Pancreas (tissue), 10 donors: ENCODE results near the gene SMIM10L1. TPM values are rescaled to one million over a fixed set of nuclear protein-coding genes. Genes with fewer than 3 reads are reported as not detected.

Experiments used
- ATAC-seq, 4 donors: fragments of 200-7000 bp; cut with Tn5 transposase; one replicate each; pipeline versions ENCODE4 v1.8.0 to v1.9.1; 2020; ENCODE audit warnings: mild to moderate bottlenecking in 4 of 4, moderate library complexity in 4 of 4
- DNase-seq, 6 donors: peaks; one replicate each; pipeline ENCODE4 v3.0.0-alpha.2; 2020
- FAIRE-seq: peaks from 2 replicates; lab custom pipeline; 2012; peaks lifted over from hg19 to GRCh38; lab: Jason Lieb, UNC
- H3K27ac ChIP-seq, 4 donors: fragments of 200-600 bp; sonication (generic); 1 replicate in 3 of 4; 2 replicates in 1 of 4; pipeline versions ENCODE4 v1.5.0 to v1.8.0; 2020
- H3K27me3 ChIP-seq, 4 donors: fragments of 200-600 bp; one replicate each; pipeline ENCODE4 v1.8.0; 2021
- H3K36me3 ChIP-seq, 3 donors: fragments of 200-600 bp; sonication (generic) in 1 of 3; one replicate each; pipeline versions ENCODE4 v1.5.0 to v1.8.0; 2020 to 2021
- H3K4me1 ChIP-seq, 3 donors: fragments of 200-600 bp; one replicate each; pipeline ENCODE4 v1.8.0; 2021
- H3K4me3 ChIP-seq, 4 donors: fragments of 200-600 bp; sonication (generic) in 2 of 4; one replicate each; pipeline versions ENCODE4 v1.5.0 to v1.8.0; 2020 to 2021
- H3K9me3 ChIP-seq, 4 donors: fragments of 200-600 bp; one replicate each; pipeline ENCODE4 v1.8.0; 2021
- CTCF ChIP-seq, 4 donors: fragments of 200-600 bp; sonication (generic) in 3 of 4; IDR thresholded peaks; one replicate each; pipeline versions ENCODE4 v1.5.0 to v1.8.0; 2021; ENCODE audit warnings: antibody characterized with exemption in 4 of 4
- WGBS, 2 donors: extraction: QIAGEN DNeasy Blood & Tissue Kit; methylation state at CpG; one replicate each; pipeline ENCODE4 v1.1.7; 2013; 5-methylcytosine and 5-hydroxymethylcytosine counted together
- intact Hi-C, 3 donors: fragments of 100-400 bp; cut with DNase I; formaldehyde crosslinking; loops; one replicate each; pipeline versions ENCODE4 v1.11.1 to v1.14.2; 2022
- polyA plus RNA-seq, 2 donors: library from polyadenylated mRNA; stranded (reverse); fragments of 200-250 nt; gene quantifications; one replicate each; pipeline ENCODE4 v1.2.3, GENCODE V29; 2013
- total RNA-seq, 6 donors: library from RNA; stranded (reverse); fragmentation: NEBNext Ultra II Directional in 4 of 6; extraction: Animal tissue kit (Norgen Biotek cat#: 25700) in 4 of 6; gene quantifications; one replicate each; pipeline versions ENCODE4 v1.2.1 to v1.2.4, GENCODE V29; 2021 to 2023
- donor health status: healthy with polysubstance abuse.
- donor health status: DM: no; HTN: no; CAD: no; lungs with moderate emphysema.
- donor health status: DM: no; HTN: no; CAD: no.
- donor health status: control.
- donor health status: control.
- donor health status: Bipolar disorder and iron deficiency.
- donor health status: DM: yes; HTN: yes; CAD: no.
- donor health status: DM: no; HTN: no; CAD: no.
- donor health status: DM: no; HTN: no; CAD: no.
- donor health status: DM: yes; HTN: yes; CAD: no.

The SMIM10L1 gene
- total and polyA plus RNA-seq, 8 donors: 1.9 to 6.4 (median 3.8) TPM

GRCh38 chr12:11178250-11178649 lies 7.3 kb downstream of the SMIM10L1 start:
- no peak for DNase-seq

GRCh38 chr12:11182529-11182928 lies 11.5 kb downstream of the SMIM10L1 start:
- Histone ChIP-seq H3K27me3 (no peaks in the 10 kb centered on the region), H3K27ac (no peak overlapping the region), H3K4me3 (no peak overlapping the region), H3K9me3 (no peaks in the 10 kb centered on the region), H3K36me3 (no peaks in the 10 kb centered on the region), H3K4me1 (no peaks in the 10 kb centered on the region)
- ATAC-seq: no peak
- no peak for TF ChIP-seq CTCF (IDR thresholded peaks at IDR 0.05)
- no peak for FAIRE-seq
- intact Hi-C loops: no loop called here
- DNase-seq: no peak

More at GRCh38 chr12:11178250-11178649, 7.3 kb downstream of the SMIM10L1 start:
- FAIRE-seq (no peak), ATAC-seq (no peak)
- Histone ChIP-seq H3K27me3 (no peaks in the 10 kb centered on the region), H3K27ac (no peak overlapping the region), H3K36me3 (no peaks in the 10 kb centered on the region), H3K4me1 (no peaks in the 10 kb centered on the region), H3K4me3 (no peak overlapping the region), H3K9me3 (no peaks in the 10 kb centered on the region)
- no peak for TF ChIP-seq CTCF (IDR thresholded peaks at IDR 0.05)
- 97 to 100% methylated on average over 1 of the region's 1 CpG for WGBS, 2 donors
- intact Hi-C loops: no loop called here

GRCh38 chr12:11183011-11183410 lies 12.0 kb downstream of the SMIM10L1 start:
- FAIRE-seq (no peak), ATAC-seq (no peak), DNase-seq (no peak)
- Histone ChIP-seq H3K27me3 (no peaks in the 10 kb centered on the region), H3K27ac (no peak overlapping the region), H3K4me3 (no peak overlapping the region), H3K36me3 (no peaks in the 10 kb centered on the region), H3K9me3 (no peaks in the 10 kb centered on the region), H3K4me1 (no peaks in the 10 kb centered on the region)
- intact Hi-C loops: no loop called here
- no peak for TF ChIP-seq CTCF (IDR thresholded peaks at IDR 0.05)

- Histone ChIP-seq H3K4me3 (no peak within 1 kb of the TSS), H3K9me3 (no peaks in the 10 kb centered on the region), H3K4me1 (no peaks in the 10 kb centered on the region), H3K27ac (no peak within 1 kb of the TSS), H3K27me3 (no peaks in the 10 kb centered on the region), H3K36me3 (no peaks in the 10 kb centered on the region)
- no peak for ATAC-seq
- 31 to 39% methylated on average over 2 of the region's 2 CpGs for WGBS, 2 donors
- TF ChIP-seq CTCF (IDR thresholded peaks at IDR 0.05): no peak
- no peak for DNase-seq
- intact Hi-C loops: no loop called here
- FAIRE-seq: no peak
Measured at GRCh38 chr12:11186837-11187236, 15.8 kb downstream of the SMIM10L1 start, which contains the start of gene TAS2R42. TSS of gene TAS2R42 (minus strand) at chr12:11186937. CDS start at chr12:11186937, 0 bp downstream.

- no peaks in the 10 kb centered on the region for H3K9me3 ChIP-seq
- DNase-seq (no peak), FAIRE-seq (no peak), ATAC-seq (no peak)
- no peaks in the 10 kb centered on the region for H3K27me3 ChIP-seq
- H3K27ac ChIP-seq: no peak overlapping the region
- H3K4me3 ChIP-seq: no peak overlapping the region
- TF ChIP-seq CTCF (IDR thresholded peaks at IDR 0.05): no peak
- H3K4me1 ChIP-seq: no peaks in the 10 kb centered on the region
- H3K36me3 ChIP-seq: no peaks in the 10 kb centered on the region
- intact Hi-C loops: no loop called here
Measured at GRCh38 chr12:11202811-11203210, 31.8 kb downstream of the SMIM10L1 start.
